ENCODE measurements around the gene CSNK1D. TPM values are rescaled to one million over a fixed set of nuclear protein-coding genes. Genes with fewer than 3 reads are reported as not detected.

CSNK1D gene
- total and polyA plus RNA-seq, 12 donors = 23.7 to 185 (median 125) TPM

GRCh38 chr17:82314012-82314726 is 40.7 kb upstream of the CSNK1D start:
- Histone ChIP-seq H3K36me3 (replicated peaks in 1 of 2) (no peaks in the 10 kb centered on the region), H3K4me3 (no peak overlapping the region), H3K27ac (no peak overlapping the region), H3K4me1 (replicated peaks in 1 of 2) (no peaks in the 10 kb centered on the region), H3K27me3 (peaks cover 5% of the 10 kb centered on the region), H3K9me3 (replicated peaks in 1 of 3) (no peaks in the 10 kb centered on the region)
- TF ChIP-seq POLR2A (IDR thresholded peaks at IDR 0.05) (no peak), CTCF (IDR thresholded peaks at IDR 0.05) (no peak)
- no peak for DNase-seq
- WGBS, 4 donors = 64 to 71% (median 64%) methylated on average over 17 to 27 of the region's 27 CpGs
- intact Hi-C loops (cut with DNase I) = loop anchor here in 1 of 2 donors (10.0 kb wide), 1 partner anchor 279 kb away; the partner anchor contains the start of genes DCXR and RAC3

GRCh38 chr17:82313195-82314011 is 39.9 kb upstream of the CSNK1D start:
- intact Hi-C loops (cut with DNase I) = loop anchor here in 1 of 2 donors (10.0 kb wide), 1 partner anchor 279 kb away; the partner anchor contains the start of genes DCXR and RAC3
- H3K36me3 ChIP-seq (replicated peaks in 1 of 2) = no peaks in the 10 kb centered on the region
- peaks cover 5% of the 10 kb centered on the region for H3K27me3 ChIP-seq
- TF ChIP-seq POLR2A (IDR thresholded peaks at IDR 0.05) (no peak), CTCF (IDR thresholded peaks at IDR 0.05) (no peak)
- H3K4me3 ChIP-seq = no peak overlapping the region
- no peak overlapping the region for H3K27ac ChIP-seq
- no peaks in the 10 kb centered on the region for H3K9me3 ChIP-seq (replicated peaks in 1 of 3)
- WGBS, 4 donors = 78 to 85% (median 82%) methylated on average over 24 to 28 of the region's 28 CpGs
- no peak for DNase-seq
- no peaks in the 10 kb centered on the region for H3K4me1 ChIP-seq (replicated peaks in 1 of 2)

GRCh38 chr17:82311971-82312370 is 38.5 kb upstream of the CSNK1D start:
- peaks cover 5% of the 10 kb centered on the region for H3K27me3 ChIP-seq
- intact Hi-C loops (cut with DNase I) = loop anchor here in 1 of 2 donors (10.0 kb wide), 1 partner anchor 277 kb away; the partner anchor contains the start of genes DCXR and RAC3

More at GRCh38 chr17:82311971-82312370, 38.5 kb upstream of the CSNK1D start:
- 76 to 92% (median 88%) methylated on average over 13 of the region's 13 CpGs for WGBS, 4 donors
- H3K9me3 ChIP-seq (replicated peaks in 1 of 3) = no peaks in the 10 kb centered on the region
- H3K4me3 ChIP-seq = no peak overlapping the region
- no peaks in the 10 kb centered on the region for H3K36me3 ChIP-seq (replicated peaks in 1 of 2)
- no peak for DNase-seq
- H3K27ac ChIP-seq = no peak overlapping the region
- no peaks in the 10 kb centered on the region for H3K4me1 ChIP-seq (replicated peaks in 1 of 2)
- TF ChIP-seq CTCF (IDR thresholded peaks at IDR 0.05) (no peak), POLR2A (IDR thresholded peaks at IDR 0.05) (no peak)

Data from adrenal gland (tissue), 12 donors.